GM19324 (cell line): ENCODE measurements around the gene VWC2L.

Experiments
- ATAC-seq: cut with Tn5 transposase; IDR thresholded peaks from one replicate; pipeline ENCODE4 v1.9.1; 2021; ENCODE audit warnings: mild to moderate bottlenecking, moderate library complexity; ENCODE audit not compliant: unreplicated experiment, low FRiP score

Gene VWC2L

GRCh38 chr2:214410918-214411554 is at the start of gene VWC2L:
Gene VWC2L, plus strand, starts transcription at chr2:214411054. Its CDS starts 3,140 bp downstream, at chr2:214414194.
- no peak for ATAC-seq

- ATAC-seq = no peak
These were observed 49.7 kb upstream of the VWC2L start for GRCh38 chr2:214361116-214361515.

DNA sequence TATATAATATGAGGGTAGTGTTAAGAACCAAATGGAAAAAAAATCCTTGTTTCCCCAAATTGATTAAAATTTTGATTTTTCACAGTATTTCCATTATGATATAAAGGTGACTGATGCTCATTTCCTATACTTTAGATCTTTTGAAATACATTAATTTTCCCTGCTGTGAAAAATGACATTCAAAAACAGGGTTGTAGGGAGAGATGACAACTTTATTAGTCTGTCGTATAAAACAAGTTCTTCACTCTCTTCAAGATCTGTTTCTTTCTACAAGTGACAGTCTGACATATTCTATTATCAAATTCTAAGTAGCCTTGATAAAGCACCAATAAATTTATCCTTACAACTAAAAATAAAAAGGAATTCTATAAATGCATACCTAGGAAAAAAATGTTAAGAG is 45.3 kb upstream of the VWC2L start:
- no peak for ATAC-seq

DNA sequence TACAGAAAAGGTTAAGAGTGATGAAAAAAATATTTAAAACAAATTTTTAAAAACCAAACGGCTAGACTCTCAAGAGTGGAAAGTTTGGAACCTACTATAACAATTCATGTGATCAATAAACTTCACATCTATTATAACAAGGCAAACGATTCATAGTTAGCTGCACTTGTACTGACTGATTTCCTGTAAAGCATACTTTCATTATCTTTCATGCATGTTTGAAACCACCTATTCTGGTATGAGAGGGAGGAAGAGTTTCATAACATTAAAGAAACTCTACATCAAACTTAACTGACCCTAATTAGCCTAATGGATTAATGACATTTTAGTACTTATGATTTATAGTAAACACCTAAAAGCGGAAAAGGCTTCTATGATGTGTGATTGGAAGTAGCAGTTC is 43.7 kb upstream of the VWC2L start:
- no peak for ATAC-seq

DNA sequence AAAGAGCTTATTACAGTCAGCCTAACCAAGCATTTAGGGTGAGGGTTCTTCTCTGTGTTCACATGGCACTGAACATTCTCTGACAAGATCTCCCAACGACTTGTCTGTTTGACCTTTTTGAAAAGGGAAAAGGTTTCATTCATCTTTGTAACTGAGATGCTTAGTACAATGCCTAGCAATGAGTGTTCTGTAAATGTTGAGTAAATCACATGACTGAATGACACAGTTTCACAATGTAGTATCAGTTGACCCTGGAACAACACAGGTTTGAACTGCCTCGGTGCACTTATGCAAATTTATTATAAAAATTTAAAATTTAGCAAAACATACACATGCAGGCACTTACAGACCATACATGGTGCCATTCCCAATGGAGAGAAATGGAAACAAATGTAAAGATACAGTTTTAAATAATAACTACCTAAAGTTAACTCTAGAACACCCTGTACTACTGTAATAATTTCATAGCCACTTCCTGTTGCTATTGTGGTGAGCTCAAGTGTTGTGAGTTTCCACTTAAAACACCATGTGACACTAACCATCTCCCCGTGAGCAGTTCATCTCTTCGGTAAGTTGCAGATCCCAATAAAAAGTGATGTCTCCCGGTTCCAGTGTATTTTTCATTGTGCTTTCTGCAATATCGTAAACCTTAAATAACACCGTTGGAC is 34.1 kb upstream of the VWC2L start:
- no peak for ATAC-seq

DNA sequence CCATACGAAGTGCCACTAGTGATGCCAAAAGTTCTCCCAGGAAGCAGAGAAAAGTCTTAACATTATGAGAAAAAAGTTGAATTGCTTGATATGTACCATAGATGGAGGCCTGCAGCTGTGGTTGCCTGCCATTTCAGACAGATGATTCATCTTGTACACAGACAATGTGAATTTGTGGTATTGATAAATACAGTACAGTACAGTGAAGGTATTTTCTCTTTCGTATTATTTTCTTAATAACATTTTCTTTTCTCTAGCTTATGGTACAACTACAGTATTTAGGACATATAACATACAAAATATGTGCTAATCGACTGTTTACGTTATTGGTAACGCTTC is 33.6 kb upstream of the VWC2L start:
- ATAC-seq = no peak

GRCh38 chr2:214378455-214379103 is 32.3 kb upstream of the VWC2L start:
- ATAC-seq = no peak

DNA sequence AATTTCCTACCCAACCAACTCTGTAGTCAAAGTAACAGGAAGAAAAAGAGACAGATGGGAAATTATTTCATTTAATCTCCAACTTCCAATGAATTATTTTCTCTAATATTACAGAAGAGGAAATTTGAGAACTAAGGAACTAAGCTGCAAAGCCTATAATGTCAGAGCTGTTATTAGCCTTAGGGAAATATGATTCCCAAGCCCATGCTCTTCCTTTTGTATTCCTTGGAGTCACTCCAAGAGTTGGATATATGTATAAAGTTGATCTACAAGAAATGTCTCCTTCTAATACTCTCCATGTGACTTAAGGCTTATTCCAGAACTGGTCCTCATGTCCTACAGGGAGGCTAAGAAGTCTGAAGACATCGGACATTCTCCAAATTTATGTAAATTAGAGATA is 31.6 kb upstream of the VWC2L start:
- no peak for ATAC-seq

- ATAC-seq = no peak
These were observed 30.2 kb upstream of the VWC2L start for GRCh38 chr2:214380681-214381080.

- ATAC-seq = no peak
These were observed 28.6 kb upstream of the VWC2L start for GRCh38 chr2:214382229-214382628.

- no peak for ATAC-seq
These were observed 24.1 kb upstream of the VWC2L start for GRCh38 chr2:214386720-214387119.

DNA sequence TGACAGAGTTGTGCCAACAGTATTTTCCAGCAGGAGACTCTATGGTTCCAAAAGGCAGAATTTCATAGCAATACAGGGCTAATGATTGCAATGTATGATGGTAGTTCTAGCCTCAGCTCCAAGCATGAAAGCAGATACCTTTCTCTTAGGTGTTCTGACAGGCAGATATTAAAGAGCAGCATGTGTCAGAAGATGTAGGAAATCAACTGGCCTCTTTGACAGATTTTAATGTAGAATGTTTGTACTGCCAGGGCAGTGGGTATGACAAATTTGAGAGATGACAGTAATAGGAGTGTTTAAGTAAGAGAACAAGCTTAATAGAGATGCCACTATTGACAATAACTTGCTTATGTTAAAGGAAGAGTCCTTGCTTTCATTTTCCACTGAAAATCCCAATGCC is 21.5 kb upstream of the VWC2L start:
- ATAC-seq = no peak

GRCh38 chr2:214393796-214394195 is 17.1 kb upstream of the VWC2L start:
- no peak for ATAC-seq

GRCh38 chr2:214395040-214395439 is 15.8 kb upstream of the VWC2L start:
- no peak for ATAC-seq

DNA sequence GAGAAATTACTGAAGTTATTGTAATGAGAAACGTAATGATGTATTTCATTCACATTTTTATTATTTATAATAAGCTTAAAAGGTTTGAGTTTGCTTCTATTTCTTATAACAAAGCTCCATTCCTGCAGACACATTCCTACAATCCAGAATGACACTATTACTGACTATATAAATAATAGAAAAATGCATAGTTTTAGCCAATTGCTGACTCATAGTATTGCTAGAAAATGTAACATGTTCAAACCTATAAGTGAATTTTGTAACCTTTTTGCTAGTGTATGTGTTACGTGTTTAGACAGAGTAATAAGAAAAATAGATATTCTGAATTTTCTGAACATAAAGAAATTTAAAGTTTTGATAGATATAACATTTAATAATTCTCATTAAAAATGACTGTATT is 9.3 kb upstream of the VWC2L start:
- no peak for ATAC-seq

DNA sequence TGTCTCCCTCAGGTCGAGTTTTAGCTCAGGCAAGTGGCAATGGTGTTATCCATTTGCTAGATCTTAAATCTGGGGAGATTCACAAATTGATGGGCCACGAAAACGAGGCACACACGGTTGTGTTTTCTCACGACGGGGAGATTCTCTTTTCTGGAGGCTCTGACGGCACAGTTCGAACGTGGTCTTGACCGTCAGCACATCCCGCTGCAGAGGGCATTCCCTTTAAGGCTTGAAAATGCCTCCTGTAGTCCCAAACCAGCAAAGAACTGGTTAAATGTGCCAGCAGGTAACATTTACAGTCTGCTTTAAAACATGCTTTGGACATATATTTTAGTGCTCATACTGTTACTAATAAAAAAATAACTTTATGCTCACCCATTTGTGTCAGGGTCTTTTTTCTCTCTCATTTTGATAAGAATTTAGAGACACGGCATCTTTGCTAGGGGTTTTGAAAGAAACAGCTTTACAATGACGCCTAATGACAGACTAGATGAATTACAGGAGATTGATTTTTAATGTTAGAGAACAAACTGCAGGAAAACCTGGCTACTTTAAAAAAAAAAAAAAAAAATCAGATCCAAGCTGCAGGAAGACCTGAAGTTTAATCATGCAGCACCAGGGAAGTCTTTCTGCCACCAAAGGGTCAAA is 602 bp upstream of the VWC2L start:
- no peak for ATAC-seq

DNA sequence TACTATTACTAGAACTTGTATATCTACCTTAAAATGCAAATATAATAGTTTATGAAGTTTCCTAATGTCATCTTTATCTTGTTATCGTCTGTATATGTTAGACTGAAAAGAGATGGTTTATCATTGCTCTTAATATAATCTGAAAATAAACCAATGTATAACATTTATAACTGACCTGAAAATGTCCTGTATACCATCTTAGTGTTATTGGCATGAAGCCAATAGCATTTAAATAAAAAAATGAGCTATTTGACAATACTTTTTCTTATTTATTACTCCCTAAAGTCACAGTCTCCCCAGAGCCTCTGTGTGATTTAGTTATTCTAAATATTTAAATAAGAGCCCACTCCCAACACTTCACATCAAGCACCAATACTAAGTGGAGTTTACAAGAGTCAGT is 1.8 kb downstream of the VWC2L start:
- no peak for ATAC-seq

GRCh38 chr2:214436470-214436869 is 25.6 kb downstream of the VWC2L start:
- ATAC-seq = no peak

DNA sequence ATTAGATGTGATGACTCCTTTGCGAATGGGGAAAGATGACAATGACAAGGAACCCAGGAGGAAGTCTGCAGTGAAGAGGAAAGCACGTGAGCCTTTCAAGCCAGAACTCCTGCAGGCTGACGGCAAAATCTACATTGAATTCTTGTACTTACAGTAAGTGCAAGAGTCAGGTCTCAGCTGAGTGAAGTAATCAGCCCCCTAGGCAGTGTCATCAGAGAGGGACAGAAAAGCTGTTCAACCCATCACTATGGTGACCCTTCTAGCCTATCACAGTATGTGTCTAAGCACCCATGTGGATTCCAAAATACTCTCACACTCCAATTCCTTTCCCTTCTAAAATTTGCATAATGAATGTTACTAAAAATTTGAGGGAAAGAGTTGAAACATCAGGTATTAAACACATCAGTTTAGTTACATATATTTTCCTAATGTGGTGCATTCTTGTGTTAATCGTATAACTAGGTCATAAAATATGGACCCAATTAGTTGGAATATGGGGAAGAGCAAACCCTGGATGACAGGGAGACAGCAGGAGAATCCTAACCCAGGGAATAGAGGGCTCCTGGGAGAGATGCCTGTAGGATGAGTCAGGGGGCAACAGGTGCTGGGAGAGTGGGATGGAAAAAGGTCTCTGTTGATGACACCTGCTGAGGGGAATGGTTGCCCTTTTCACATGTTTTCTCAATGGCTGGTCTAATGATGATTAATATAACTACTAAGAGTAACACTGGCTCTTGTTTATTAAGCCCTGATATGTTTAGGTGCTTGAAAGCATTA is 39.5 kb downstream of the VWC2L start:
- ATAC-seq = no peak

- no peak for ATAC-seq
These were observed 40.8 kb downstream of the VWC2L start for GRCh38 chr2:214451516-214452275.
